Neural crest cell (in vitro differentiated cells): ENCODE results near the gene ITGB7. TPM values are rescaled to one million over a fixed set of nuclear protein-coding genes. Genes with fewer than 3 reads are reported as not detected.

Experiments used
- DNase-seq: peaks from one replicate; pipeline ENCODE4 v3.0.0; 2021; ENCODE audit warnings: low read depth, mixed read lengths, low spot score
- H3K27ac Mint-ChIP-seq: one replicate; pipeline ENCODE4 v1.8.0; 2021; ENCODE audit warnings: mild to moderate bottlenecking, mixed read lengths; ENCODE audit not compliant: unreplicated experiment
- H3K27me3 Mint-ChIP-seq: 2 replicates; pipeline ENCODE4 v1.8.0; 2021; ENCODE audit warnings: low read depth, mild to moderate bottlenecking, mixed read lengths
- H3K36me3 Mint-ChIP-seq: 2 replicates; pipeline ENCODE4 v1.8.0; 2021; ENCODE audit warnings: low read depth, mild to moderate bottlenecking, mixed read lengths
- H3K4me1 Mint-ChIP-seq: 2 replicates; pipeline ENCODE4 v1.8.0; 2021; ENCODE audit warnings: mixed read lengths
- H3K4me3 Mint-ChIP-seq: one replicate; pipeline ENCODE4 v1.8.0; 2021; ENCODE audit warnings: mild to moderate bottlenecking, mixed read lengths
- H3K9me3 Mint-ChIP-seq: 2 replicates; pipeline ENCODE4 v1.8.0; 2021; ENCODE audit warnings: mixed read lengths
- total RNA-seq: library from RNA; stranded (reverse); gene quantifications from 2 replicates; pipeline ENCODE4 v1.2.1, GENCODE V29; 2021
- TF ChIP-seq, protein P1 (sequence below): fragments of 200-600 bp; sonication (generic); conservative IDR thresholded peaks from 2 replicates; pipeline ENCODE4 v1.5.0; 2021; ENCODE audit warnings: antibody characterized with exemption, mild to moderate bottlenecking

The ITGB7 gene
- total RNA-seq, 1 donor from 2014 or later, result not detected

DNA sequence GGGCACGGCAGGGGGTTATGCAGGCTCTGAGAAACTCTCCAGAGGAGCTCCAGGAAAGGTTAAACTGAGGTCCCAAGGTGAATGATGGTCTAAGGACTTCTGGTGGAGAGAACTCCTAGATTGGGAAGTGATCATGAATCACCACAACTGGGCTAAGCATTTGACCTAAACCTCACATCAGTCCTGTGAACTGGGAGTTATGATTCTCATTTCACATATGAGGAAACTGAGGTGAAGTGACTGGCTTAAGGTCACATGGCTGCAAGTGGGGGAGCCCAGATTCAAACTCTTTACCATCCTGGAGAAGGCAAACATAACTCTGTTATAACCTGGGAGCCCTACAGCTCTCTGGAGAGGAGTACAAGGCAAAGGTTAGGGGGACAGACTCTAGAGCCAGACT, 20.8 kb upstream of the ITGB7 start:
- TF ChIP-seq, protein P1, sequence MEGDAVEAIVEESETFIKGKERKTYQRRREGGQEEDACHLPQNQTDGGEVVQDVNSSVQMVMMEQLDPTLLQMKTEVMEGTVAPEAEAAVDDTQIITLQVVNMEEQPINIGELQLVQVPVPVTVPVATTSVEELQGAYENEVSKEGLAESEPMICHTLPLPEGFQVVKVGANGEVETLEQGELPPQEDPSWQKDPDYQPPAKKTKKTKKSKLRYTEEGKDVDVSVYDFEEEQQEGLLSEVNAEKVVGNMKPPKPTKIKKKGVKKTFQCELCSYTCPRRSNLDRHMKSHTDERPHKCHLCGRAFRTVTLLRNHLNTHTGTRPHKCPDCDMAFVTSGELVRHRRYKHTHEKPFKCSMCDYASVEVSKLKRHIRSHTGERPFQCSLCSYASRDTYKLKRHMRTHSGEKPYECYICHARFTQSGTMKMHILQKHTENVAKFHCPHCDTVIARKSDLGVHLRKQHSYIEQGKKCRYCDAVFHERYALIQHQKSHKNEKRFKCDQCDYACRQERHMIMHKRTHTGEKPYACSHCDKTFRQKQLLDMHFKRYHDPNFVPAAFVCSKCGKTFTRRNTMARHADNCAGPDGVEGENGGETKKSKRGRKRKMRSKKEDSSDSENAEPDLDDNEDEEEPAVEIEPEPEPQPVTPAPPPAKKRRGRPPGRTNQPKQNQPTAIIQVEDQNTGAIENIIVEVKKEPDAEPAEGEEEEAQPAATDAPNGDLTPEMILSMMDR, result no peak
- Mint-ChIP-seq H3K4me3 (no peak overlapping the region), H3K9me3 (no peaks in the 10 kb centered on the region), H3K27me3 (peaks cover 58% of the 10 kb centered on the region), H3K27ac (no peak overlapping the region), H3K36me3 (no peaks in the 10 kb centered on the region), H3K4me1 (peaks cover 59% of the 10 kb centered on the region)
- DNase-seq, result no peak

DNA sequence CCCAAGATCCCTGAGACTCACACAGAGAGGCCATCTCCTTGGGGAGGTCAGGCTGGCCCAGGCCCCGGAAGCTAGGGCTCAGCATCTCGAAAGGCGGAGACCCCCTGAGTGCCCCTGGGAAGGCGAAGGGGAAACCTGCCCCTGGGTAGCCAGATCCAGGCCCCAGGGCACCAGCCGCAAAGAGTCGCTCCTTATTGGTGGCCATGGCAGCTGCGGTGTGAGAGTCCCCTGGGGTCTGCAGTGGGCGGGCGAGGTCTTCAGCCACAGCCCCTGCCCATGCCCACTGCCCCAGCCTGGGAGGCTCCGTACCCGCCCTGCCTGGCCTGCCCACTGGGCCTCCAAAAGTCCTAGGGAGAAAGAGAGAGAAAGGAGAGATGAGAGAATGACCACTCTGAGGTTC, 20.3 kb upstream of the ITGB7 start:
- TF ChIP-seq, protein P1, result no peak
- Mint-ChIP-seq H3K36me3 (no peaks in the 10 kb centered on the region), H3K4me1 (peaks cover 59% of the 10 kb centered on the region), H3K27me3 (peaks cover 53% of the 10 kb centered on the region), H3K27ac (no peak overlapping the region), H3K4me3 (peak overlapping the region; percentile 65), H3K9me3 (no peaks in the 10 kb centered on the region)
- DNase-seq, result no peak

DNA sequence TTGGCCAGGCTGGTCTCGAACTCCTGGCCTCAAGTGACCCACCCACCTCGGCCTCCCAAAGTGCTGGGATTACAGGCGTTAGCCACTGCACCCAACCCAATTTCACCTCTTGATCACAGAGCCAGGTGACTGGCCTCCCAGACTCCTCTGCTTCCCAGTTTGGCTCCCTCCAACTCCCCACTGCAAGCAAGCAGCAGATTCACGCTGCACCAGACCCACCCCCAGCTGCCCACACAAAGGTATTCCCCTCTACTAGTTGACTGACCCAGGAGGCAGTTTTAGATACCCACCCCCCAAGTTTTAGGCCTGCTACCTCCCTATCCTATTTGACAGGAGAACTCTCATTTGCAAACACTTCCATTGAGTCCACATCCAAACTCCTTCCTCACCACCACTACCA, 19.8 kb upstream of the ITGB7 start:
- TF ChIP-seq, protein P1, result no peak
- H3K4me3 Mint-ChIP-seq, result peak overlapping the region; percentile 65
- H3K9me3 Mint-ChIP-seq, result no peaks in the 10 kb centered on the region
- peak overlapping the region; percentile 62 for H3K27ac Mint-ChIP-seq
- no peak for DNase-seq
- no peaks in the 10 kb centered on the region for H3K36me3 Mint-ChIP-seq
- peaks cover 55% of the 10 kb centered on the region for H3K27me3 Mint-ChIP-seq
- H3K4me1 Mint-ChIP-seq, result peaks cover 64% of the 10 kb centered on the region

DNA sequence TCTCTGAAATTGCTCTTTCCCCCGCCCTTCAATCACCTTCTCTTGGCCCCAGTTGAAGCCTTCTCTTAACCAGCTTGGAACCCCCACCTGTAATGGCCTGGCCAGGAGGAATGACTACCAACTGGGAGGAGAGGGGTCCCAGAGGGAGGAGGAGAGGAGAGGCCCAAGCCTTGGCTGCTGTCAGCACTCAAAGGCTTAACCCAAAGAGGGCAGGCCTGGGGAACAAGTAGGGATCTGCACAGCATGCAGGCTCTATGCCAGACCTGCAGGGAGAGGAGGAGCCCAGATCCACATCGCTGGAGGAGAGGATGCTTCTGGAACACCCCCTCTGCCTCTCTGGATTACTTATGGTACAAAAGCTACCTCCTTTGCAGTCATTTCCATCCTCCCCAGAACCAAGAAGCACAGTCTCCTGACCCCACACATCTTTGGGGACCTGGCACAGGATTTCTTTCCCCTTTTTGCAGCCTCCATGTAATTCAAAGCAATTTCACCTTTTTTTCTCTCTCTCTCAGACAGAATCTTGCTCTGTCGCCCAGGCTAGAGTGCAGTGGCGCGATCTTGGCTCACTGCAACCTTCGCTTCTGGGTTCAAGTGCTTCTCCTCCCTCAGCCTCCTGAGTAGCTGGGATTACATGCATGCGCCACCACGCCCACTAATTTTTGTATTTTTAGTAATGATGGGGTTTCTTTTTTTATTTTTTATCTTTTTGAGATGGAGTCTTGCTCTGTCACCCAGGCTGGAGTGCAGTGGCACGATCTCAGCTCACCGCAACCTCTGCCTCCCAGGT, 18.8 kb upstream of the ITGB7 start:
- Mint-ChIP-seq H3K4me3 (peak overlapping the region; percentile 76), H3K4me1 (peaks cover 61% of the 10 kb centered on the region), H3K9me3 (no peaks in the 10 kb centered on the region), H3K27me3 (peaks cover 51% of the 10 kb centered on the region), H3K27ac (peak overlapping the region; percentile 21), H3K36me3 (no peaks in the 10 kb centered on the region)
- TF ChIP-seq, protein P1, result no peak
- no peak for DNase-seq

DNA sequence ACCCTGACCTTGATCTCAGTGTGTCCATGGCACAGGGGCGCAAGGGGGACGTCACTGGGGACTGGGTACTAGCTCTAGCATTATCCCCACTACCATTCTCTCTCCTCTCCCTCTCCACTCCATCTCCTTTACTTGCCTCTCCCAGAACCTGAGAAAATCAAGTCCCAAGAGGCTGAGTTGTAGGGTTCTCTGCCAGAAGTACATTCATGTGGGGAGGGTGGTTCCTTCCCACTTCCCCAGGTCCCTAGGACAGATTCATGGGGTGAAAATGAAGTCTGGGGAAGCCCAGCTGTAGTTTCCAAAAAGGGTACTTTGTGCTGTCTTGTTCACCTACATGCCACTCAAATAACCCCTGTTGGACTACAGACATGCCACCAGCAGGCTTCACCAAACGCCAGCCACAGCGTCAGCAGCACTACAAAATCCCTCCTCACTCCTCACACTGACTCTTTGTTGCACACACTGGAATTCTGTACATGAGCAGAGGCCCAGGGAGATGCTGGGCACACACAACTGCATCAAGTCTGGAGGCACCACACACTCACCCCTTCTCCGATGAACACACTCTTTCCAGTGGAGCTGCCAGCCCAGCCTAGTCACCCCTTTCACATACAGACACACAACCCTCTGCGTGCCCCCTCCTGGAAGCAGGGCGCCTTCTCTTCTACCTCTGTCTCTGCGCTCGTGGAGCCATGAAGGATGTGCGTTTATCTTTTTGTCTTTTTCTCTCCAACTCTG, 18.0 kb upstream of the ITGB7 start:
- H3K27me3 Mint-ChIP-seq, result peaks cover 54% of the 10 kb centered on the region
- peaks cover 61% of the 10 kb centered on the region for H3K4me1 Mint-ChIP-seq
- TF ChIP-seq, protein P1, result no peak
- peak overlapping the region; percentile 44 for H3K27ac Mint-ChIP-seq
- H3K4me3 Mint-ChIP-seq, result peak overlapping the region; percentile 76
- DNase-seq, result no peak
- no peaks in the 10 kb centered on the region for H3K9me3 Mint-ChIP-seq
- no peaks in the 10 kb centered on the region for H3K36me3 Mint-ChIP-seq
